ENCODE results near the gene KRT6C. TPM values are rescaled to one million over a fixed set of nuclear protein-coding genes. Genes with fewer than 3 reads are reported as not detected.

Gene KRT6C
- total RNA-seq, 1 donor from 2014 or later = not detected

GRCh38 chr12:52434081-52434733 lies 39.4 kb downstream of the KRT6C start, which contains the start of gene KRT75:
Gene KRT75, minus strand, starts transcription at chr12:52434371. Its CDS starts 67 bp downstream, at chr12:52434304.
- no peaks in the 10 kb centered on the region for H3K4me1 Mint-ChIP-seq (ENCODE audit: low read depth)
- no peaks in the 10 kb centered on the region for H3K27me3 Mint-ChIP-seq (ENCODE audit: insufficient read depth)
- H3K36me3 Mint-ChIP-seq (ENCODE audit: low read depth) = no peaks in the 10 kb centered on the region
- DNase-seq (ENCODE audit: low spot score) = no peak
- H3K9me3 Mint-ChIP-seq = no peaks in the 10 kb centered on the region
- no peak within 1 kb of the TSS for H3K4me3 Mint-ChIP-seq
- intact Hi-C loops (cut with micrococcal nuclease) = no loop called here
- no peak within 1 kb of the TSS for H3K27ac Mint-ChIP-seq

GRCh38 chr12:52433501-52434080 lies 40.0 kb downstream of the KRT6C start:
- no peak overlapping the region for H3K27ac Mint-ChIP-seq
- no peaks in the 10 kb centered on the region for H3K36me3 Mint-ChIP-seq (ENCODE audit: low read depth)
- H3K9me3 Mint-ChIP-seq = no peaks in the 10 kb centered on the region
- no peak overlapping the region for H3K4me3 Mint-ChIP-seq
- no peaks in the 10 kb centered on the region for H3K4me1 Mint-ChIP-seq (ENCODE audit: low read depth)
- intact Hi-C loops (cut with micrococcal nuclease) = no loop called here
- no peaks in the 10 kb centered on the region for H3K27me3 Mint-ChIP-seq (ENCODE audit: insufficient read depth)
- DNase-seq (ENCODE audit: low spot score) = no peak

GRCh38 chr12:52432559-52433207 lies 40.9 kb downstream of the KRT6C start:
- no peak overlapping the region for H3K4me3 Mint-ChIP-seq
- H3K27ac Mint-ChIP-seq = no peak overlapping the region
- DNase-seq (ENCODE audit: low spot score) = no peak
- intact Hi-C loops (cut with micrococcal nuclease) = no loop called here
- no peaks in the 10 kb centered on the region for H3K36me3 Mint-ChIP-seq (ENCODE audit: low read depth)
- no peaks in the 10 kb centered on the region for H3K9me3 Mint-ChIP-seq
- H3K4me1 Mint-ChIP-seq (ENCODE audit: low read depth) = no peaks in the 10 kb centered on the region
- H3K27me3 Mint-ChIP-seq (ENCODE audit: insufficient read depth) = no peaks in the 10 kb centered on the region

DNA sequence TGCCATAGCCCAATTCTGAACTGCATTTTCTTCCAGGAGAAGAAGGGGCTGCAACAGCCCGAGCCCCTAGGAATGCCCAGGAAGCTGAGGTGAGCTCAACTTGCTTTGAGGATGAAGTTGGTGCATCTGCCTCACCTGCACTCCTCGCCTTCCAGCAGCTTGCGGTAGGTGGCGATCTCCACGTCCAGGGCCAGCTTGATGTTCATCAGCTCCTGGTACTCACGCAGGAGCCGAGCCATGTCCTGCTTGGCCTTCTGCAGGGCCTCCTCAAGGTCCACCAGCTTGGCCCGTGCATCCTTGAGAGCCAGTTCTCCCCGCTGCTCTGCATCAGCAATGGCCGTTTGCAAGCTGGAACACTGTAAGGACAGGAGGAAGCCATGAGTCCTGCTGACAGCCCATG lies 45.5 kb downstream of the KRT6C start:
- Mint-ChIP-seq H3K4me1 (ENCODE audit: low read depth) (no peaks in the 10 kb centered on the region), H3K9me3 (no peaks in the 10 kb centered on the region), H3K4me3 (no peak overlapping the region), H3K27me3 (ENCODE audit: insufficient read depth) (peaks cover 3% of the 10 kb centered on the region), H3K36me3 (ENCODE audit: low read depth) (no peaks in the 10 kb centered on the region), H3K27ac (no peak overlapping the region)
- DNase-seq (ENCODE audit: low spot score) = no peak
- intact Hi-C loops (cut with micrococcal nuclease) = no loop called here

- H3K9me3 Mint-ChIP-seq = no peaks in the 10 kb centered on the region
- intact Hi-C loops (cut with micrococcal nuclease) = no loop called here
- H3K4me3 Mint-ChIP-seq = no peak overlapping the region
- H3K4me1 Mint-ChIP-seq (ENCODE audit: low read depth) = no peaks in the 10 kb centered on the region
- H3K27me3 Mint-ChIP-seq (ENCODE audit: insufficient read depth) = peaks cover 4% of the 10 kb centered on the region
- DNase-seq (ENCODE audit: low spot score) = no peak
- no peak overlapping the region for H3K27ac Mint-ChIP-seq
- H3K36me3 Mint-ChIP-seq (ENCODE audit: low read depth) = no peaks in the 10 kb centered on the region
Observed at GRCh38 chr12:52427083-52427482, 46.5 kb downstream of the KRT6C start.

GRCh38 chr12:52426034-52426433 lies 47.6 kb downstream of the KRT6C start:
- Mint-ChIP-seq H3K36me3 (ENCODE audit: low read depth) (no peaks in the 10 kb centered on the region), H3K27me3 (ENCODE audit: insufficient read depth) (peaks cover 7% of the 10 kb centered on the region), H3K4me1 (ENCODE audit: low read depth) (no peaks in the 10 kb centered on the region), H3K27ac (no peak overlapping the region), H3K4me3 (no peak overlapping the region), H3K9me3 (no peaks in the 10 kb centered on the region)
- intact Hi-C loops (cut with micrococcal nuclease) = no loop called here
- DNase-seq (ENCODE audit: low spot score) = no peak

- intact Hi-C loops (cut with micrococcal nuclease) = no loop called here
- no peaks in the 10 kb centered on the region for H3K9me3 Mint-ChIP-seq
- no peak overlapping the region for H3K4me3 Mint-ChIP-seq
- no peaks in the 10 kb centered on the region for H3K36me3 Mint-ChIP-seq (ENCODE audit: low read depth)
- DNase-seq (ENCODE audit: low spot score) = no peak
- H3K4me1 Mint-ChIP-seq (ENCODE audit: low read depth) = no peaks in the 10 kb centered on the region
- H3K27ac Mint-ChIP-seq = no peak overlapping the region
- H3K27me3 Mint-ChIP-seq (ENCODE audit: insufficient read depth) = peaks cover 7% of the 10 kb centered on the region
Observed at GRCh38 chr12:52425466-52425865, 48.1 kb downstream of the KRT6C start.

GRCh38 chr12:52423661-52424500 lies 49.7 kb downstream of the KRT6C start:
- Mint-ChIP-seq H3K27ac (no peak overlapping the region), H3K4me3 (no peak overlapping the region), H3K36me3 (ENCODE audit: low read depth) (no peaks in the 10 kb centered on the region), H3K27me3 (ENCODE audit: insufficient read depth) (peaks cover 7% of the 10 kb centered on the region), H3K4me1 (ENCODE audit: low read depth) (no peaks in the 10 kb centered on the region), H3K9me3 (no peaks in the 10 kb centered on the region)
- intact Hi-C loops (cut with micrococcal nuclease) = no loop called here
- no peak for DNase-seq (ENCODE audit: low spot score)

DNA sequence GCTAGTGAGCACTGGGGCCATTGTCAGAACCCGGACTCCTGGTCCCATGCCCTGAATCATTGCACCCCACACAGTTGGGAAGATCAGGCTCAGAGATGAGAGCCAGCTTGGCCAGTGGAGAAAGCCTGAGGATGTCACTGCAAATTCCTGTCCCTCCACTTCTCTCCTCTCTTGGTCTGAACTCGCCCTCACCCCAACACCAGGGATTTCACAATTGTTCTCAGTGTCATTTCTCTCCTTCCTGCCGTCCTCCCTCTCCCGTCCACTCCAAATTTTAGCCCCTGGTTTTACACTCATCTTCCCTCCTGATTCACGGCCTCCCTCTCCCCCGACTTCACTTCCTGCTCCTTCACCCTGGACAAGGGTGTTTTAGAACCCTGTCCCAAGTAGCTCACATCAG lies 50.6 kb downstream of the KRT6C start:
- DNase-seq (ENCODE audit: low spot score) = no peak
- H3K9me3 Mint-ChIP-seq = no peaks in the 10 kb centered on the region
- H3K27ac Mint-ChIP-seq = no peak overlapping the region
- no peaks in the 10 kb centered on the region for H3K4me1 Mint-ChIP-seq (ENCODE audit: low read depth)
- intact Hi-C loops (cut with micrococcal nuclease) = no loop called here
- peaks cover 7% of the 10 kb centered on the region for H3K27me3 Mint-ChIP-seq (ENCODE audit: insufficient read depth)
- H3K4me3 Mint-ChIP-seq = no peak overlapping the region
- H3K36me3 Mint-ChIP-seq (ENCODE audit: low read depth) = no peaks in the 10 kb centered on the region

- no peaks in the 10 kb centered on the region for H3K4me1 Mint-ChIP-seq (ENCODE audit: low read depth)
- no peak overlapping the region for H3K4me3 Mint-ChIP-seq
- H3K27ac Mint-ChIP-seq = no peak overlapping the region
- H3K36me3 Mint-ChIP-seq (ENCODE audit: low read depth) = no peaks in the 10 kb centered on the region
- no peak for DNase-seq (ENCODE audit: low spot score)
- H3K9me3 Mint-ChIP-seq = no peaks in the 10 kb centered on the region
- intact Hi-C loops (cut with micrococcal nuclease) = no loop called here
- H3K27me3 Mint-ChIP-seq (ENCODE audit: insufficient read depth) = peaks cover 5% of the 10 kb centered on the region
Observed at GRCh38 chr12:52419656-52420055, 53.9 kb downstream of the KRT6C start.

DNA sequence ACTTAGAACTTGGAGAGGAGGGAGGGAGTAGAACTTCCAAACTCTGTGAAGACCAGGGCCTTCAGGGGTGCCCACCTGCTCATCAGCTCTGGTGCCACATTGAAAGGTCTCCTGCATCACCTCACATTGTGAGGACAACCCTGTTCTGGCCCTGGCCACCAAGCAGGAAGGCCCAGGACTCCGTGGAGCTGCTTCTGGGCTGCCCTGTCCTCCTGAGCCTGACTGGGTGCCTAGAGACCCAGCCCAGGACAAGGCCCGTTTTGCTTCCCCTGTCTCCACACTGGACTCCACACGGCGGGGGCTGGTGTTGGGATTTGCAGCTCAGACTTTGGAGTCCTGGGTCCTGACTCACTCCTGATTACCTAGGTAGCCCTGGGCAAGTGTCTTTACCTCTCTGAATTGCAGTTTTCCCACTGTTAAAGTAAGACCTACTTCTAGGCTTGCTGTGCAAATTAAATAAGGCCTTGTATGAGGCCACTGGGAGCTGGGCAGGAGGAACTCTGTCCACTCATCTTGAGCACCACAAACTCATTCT lies 55.0 kb downstream of the KRT6C start:
- Mint-ChIP-seq H3K36me3 (ENCODE audit: low read depth) (no peaks in the 10 kb centered on the region), H3K4me3 (no peak overlapping the region), H3K27me3 (ENCODE audit: insufficient read depth) (peaks cover 5% of the 10 kb centered on the region), H3K27ac (no peak overlapping the region), H3K4me1 (ENCODE audit: low read depth) (no peaks in the 10 kb centered on the region), H3K9me3 (no peaks in the 10 kb centered on the region)
- intact Hi-C loops (cut with micrococcal nuclease) = no loop called here
- DNase-seq (ENCODE audit: low spot score) = no peak
